ENCODE measurements around the gene EDN2.
A peak's percentile ranks its signal among the peaks of the same experiment; 100 is the strongest.

EDN2 gene

GRCh38 chr1:41497461-41498030, 13.1 kb upstream of the EDN2 start:
- DNase-seq: no peak

GRCh38 chr1:41497056-41497440, 12.6 kb upstream of the EDN2 start:
- DNase-seq: no peak

- peak; percentile 71 for DNase-seq
Measured at GRCh38 chr1:41496080-41497055, 11.9 kb upstream of the EDN2 start.

- peak; percentile 49 for DNase-seq
Measured at GRCh38 chr1:41495210-41495948, 10.9 kb upstream of the EDN2 start.

GRCh38 chr1:41494351-41495209, 10.1 kb upstream of the EDN2 start:
- no peak for DNase-seq

- DNase-seq: no peak
Measured at GRCh38 chr1:41493626-41494350, 9.3 kb upstream of the EDN2 start.

GRCh38 chr1:41493117-41493536, 8.6 kb upstream of the EDN2 start:
- DNase-seq: no peak

GRCh38 chr1:41492341-41492848, 7.9 kb upstream of the EDN2 start:
- peak; percentile 72 for DNase-seq

GRCh38 chr1:41490911-41491310, 6.4 kb upstream of the EDN2 start:
- DNase-seq: no peak

- no peak for DNase-seq
Measured at GRCh38 chr1:41489561-41489960, 5.1 kb upstream of the EDN2 start.

- no peak for DNase-seq
Measured at GRCh38 chr1:41488040-41488951, 3.8 kb upstream of the EDN2 start.

- DNase-seq: peak; percentile 29
Measured at GRCh38 chr1:41487126-41488039, 2.9 kb upstream of the EDN2 start.

GRCh38 chr1:41486371-41487125, 2.1 kb upstream of the EDN2 start:
- DNase-seq: no peak

GRCh38 chr1:41486053-41486370, 1.5 kb upstream of the EDN2 start:
- no peak for DNase-seq

GRCh38 chr1:41485605-41486004, 1.1 kb upstream of the EDN2 start:
- DNase-seq: no peak

- no peak for DNase-seq
Measured at GRCh38 chr1:41483960-41484401, 502 bp downstream of the EDN2 start.

GRCh38 chr1:41483001-41483850, 1.3 kb downstream of the EDN2 start:
- no peak for DNase-seq

All from hematopoietic multipotent progenitor cell treated with erythropoietin and hydrocortisone succinate and interleukin-3 and kit ligand, for 6 days (in vitro differentiated cells).